Adipocyte (in vitro differentiated cells): ENCODE data around the gene LAMA2.
A peak's percentile ranks its signal among the peaks of the same experiment; 100 is the strongest.

Source experiments
- DNase-seq: peaks from one replicate; pipeline ENCODE4 v3.0.0-alpha.2; 2015; ENCODE audit warnings: low read depth
- H3K27me3 ChIP-seq: replicated peaks from 2 replicates; pipeline ENCODE4 v1.7.0; 2013; ENCODE audit warnings: mild to moderate bottlenecking, low read length, moderate library complexity; ENCODE audit not compliant: control insufficient read depth, insufficient read depth
- H3K36me3 ChIP-seq: 2 replicates; pipeline ENCODE4 v1.7.0; 2013; ENCODE audit warnings: low read length, mild to moderate bottlenecking, moderate library complexity; ENCODE audit not compliant: control insufficient read depth, insufficient read depth, severe bottlenecking
- H3K4me1 ChIP-seq: 2 replicates; pipeline ENCODE4 v1.7.0; 2013; ENCODE audit warnings: mild to moderate bottlenecking, low read length, moderate library complexity; ENCODE audit not compliant: control insufficient read depth, insufficient read depth
- H3K4me3 ChIP-seq: 2 replicates; pipeline ENCODE4 v1.7.0; 2013; ENCODE audit warnings: mild to moderate bottlenecking, low read length, moderate library complexity
- H3K9ac ChIP-seq: 2 replicates; pipeline ENCODE4 v1.7.0; 2013; ENCODE audit warnings: mild to moderate bottlenecking, low read length, moderate library complexity
- H3K9me3 ChIP-seq: 2 replicates; pipeline ENCODE4 v1.7.0; 2013; ENCODE audit warnings: mild to moderate bottlenecking, low read length, moderate library complexity; ENCODE audit not compliant: control insufficient read depth

LAMA2 gene

GRCh38 chr6:129007701-129008373 lies 124.9 kb downstream of the LAMA2 start:
- H3K4me3 ChIP-seq: no peak overlapping the region

GRCh38 chr6:129008591-129008990 lies 125.7 kb downstream of the LAMA2 start:
- no peaks in the 10 kb centered on the region for H3K9me3 ChIP-seq
- H3K36me3 ChIP-seq: no peaks in the 10 kb centered on the region
- no peak overlapping the region for H3K9ac ChIP-seq
- H3K4me1 ChIP-seq: peaks cover 12% of the 10 kb centered on the region
- H3K27me3 ChIP-seq: no peaks in the 10 kb centered on the region
- H3K4me3 ChIP-seq: no peak overlapping the region
- no peak for DNase-seq

More at GRCh38 chr6:129007701-129008373, 124.9 kb downstream of the LAMA2 start:
- Histone ChIP-seq H3K9me3 (no peaks in the 10 kb centered on the region), H3K27me3 (no peaks in the 10 kb centered on the region), H3K4me1 (peaks cover 12% of the 10 kb centered on the region), H3K9ac (no peak overlapping the region), H3K36me3 (no peaks in the 10 kb centered on the region)
- DNase-seq: no peak

- H3K4me1 ChIP-seq: peaks cover 12% of the 10 kb centered on the region
- H3K27me3 ChIP-seq: no peaks in the 10 kb centered on the region
- H3K9me3 ChIP-seq: no peaks in the 10 kb centered on the region
- no peak overlapping the region for H3K9ac ChIP-seq
- no peak for DNase-seq
- no peak overlapping the region for H3K4me3 ChIP-seq
- H3K36me3 ChIP-seq: no peaks in the 10 kb centered on the region
These were observed 126.9 kb downstream of the LAMA2 start for GRCh38 chr6:129009851-129010250.

GRCh38 chr6:129014302-129014701 lies 131.4 kb downstream of the LAMA2 start:
- H3K36me3 ChIP-seq: peaks cover 2% of the 10 kb centered on the region
- no peak overlapping the region for H3K9ac ChIP-seq
- H3K27me3 ChIP-seq: no peaks in the 10 kb centered on the region
- no peak for DNase-seq
- no peaks in the 10 kb centered on the region for H3K9me3 ChIP-seq
- no peak overlapping the region for H3K4me3 ChIP-seq
- H3K4me1 ChIP-seq: peaks cover 5% of the 10 kb centered on the region

GRCh38 chr6:129015721-129016120 lies 132.8 kb downstream of the LAMA2 start:
- DNase-seq: peak; percentile 45
- H3K9ac ChIP-seq: no peak overlapping the region
- H3K36me3 ChIP-seq: peaks cover 2% of the 10 kb centered on the region
- no peak overlapping the region for H3K4me3 ChIP-seq
- H3K27me3 ChIP-seq: no peaks in the 10 kb centered on the region
- no peaks in the 10 kb centered on the region for H3K9me3 ChIP-seq
- no peaks in the 10 kb centered on the region for H3K4me1 ChIP-seq

GRCh38 chr6:129016844-129017243 lies 133.9 kb downstream of the LAMA2 start:
- peaks cover 2% of the 10 kb centered on the region for H3K36me3 ChIP-seq
- no peaks in the 10 kb centered on the region for H3K4me1 ChIP-seq
- no peaks in the 10 kb centered on the region for H3K27me3 ChIP-seq
- no peaks in the 10 kb centered on the region for H3K9me3 ChIP-seq
- H3K9ac ChIP-seq: no peak overlapping the region
- DNase-seq: no peak
- H3K4me3 ChIP-seq: no peak overlapping the region

- Histone ChIP-seq H3K36me3 (no peaks in the 10 kb centered on the region), H3K4me1 (no peaks in the 10 kb centered on the region), H3K4me3 (no peak overlapping the region), H3K27me3 (no peaks in the 10 kb centered on the region), H3K9me3 (no peaks in the 10 kb centered on the region), H3K9ac (no peak overlapping the region)
- no peak for DNase-seq
These were observed 139.1 kb downstream of the LAMA2 start for GRCh38 chr6:129022011-129022553.

- Histone ChIP-seq H3K36me3 (no peaks in the 10 kb centered on the region), H3K4me1 (peaks cover 20% of the 10 kb centered on the region), H3K9ac (no peak overlapping the region), H3K4me3 (no peak overlapping the region), H3K9me3 (no peaks in the 10 kb centered on the region), H3K27me3 (no peaks in the 10 kb centered on the region)
- DNase-seq: no peak
These were observed 143.7 kb downstream of the LAMA2 start for GRCh38 chr6:129026601-129027000.

- no peaks in the 10 kb centered on the region for H3K36me3 ChIP-seq
- no peak for DNase-seq
- no peaks in the 10 kb centered on the region for H3K9me3 ChIP-seq
- H3K4me3 ChIP-seq: no peak overlapping the region
- no peak overlapping the region for H3K9ac ChIP-seq
- no peaks in the 10 kb centered on the region for H3K27me3 ChIP-seq
- H3K4me1 ChIP-seq: peaks cover 37% of the 10 kb centered on the region
These were observed 146.8 kb downstream of the LAMA2 start for GRCh38 chr6:129029778-129030177.

GRCh38 chr6:129030215-129030614 lies 147.3 kb downstream of the LAMA2 start:
- H3K4me1 ChIP-seq: peaks cover 37% of the 10 kb centered on the region
- H3K9me3 ChIP-seq: no peaks in the 10 kb centered on the region
- H3K27me3 ChIP-seq: no peaks in the 10 kb centered on the region
- no peak for DNase-seq
- H3K4me3 ChIP-seq: peak overlapping the region; percentile 9
- H3K36me3 ChIP-seq: no peaks in the 10 kb centered on the region
- peak overlapping the region; percentile 30 for H3K9ac ChIP-seq

GRCh38 chr6:129031051-129031599 lies 148.2 kb downstream of the LAMA2 start:
- Histone ChIP-seq H3K4me1 (peaks cover 37% of the 10 kb centered on the region), H3K4me3 (no peak overlapping the region), H3K27me3 (no peaks in the 10 kb centered on the region), H3K36me3 (no peaks in the 10 kb centered on the region), H3K9me3 (no peaks in the 10 kb centered on the region), H3K9ac (peak overlapping the region; percentile 62)
- peak; percentile 79 for DNase-seq
